T-helper 22 cell (primary cell): ENCODE measurements around the gene IKZF1.

Experiments
- DNase-seq: peaks from one replicate; pipeline ENCODE4 v3.0.0-alpha.2; 2020; ENCODE audit warnings: low read depth

IKZF1 gene

DNA sequence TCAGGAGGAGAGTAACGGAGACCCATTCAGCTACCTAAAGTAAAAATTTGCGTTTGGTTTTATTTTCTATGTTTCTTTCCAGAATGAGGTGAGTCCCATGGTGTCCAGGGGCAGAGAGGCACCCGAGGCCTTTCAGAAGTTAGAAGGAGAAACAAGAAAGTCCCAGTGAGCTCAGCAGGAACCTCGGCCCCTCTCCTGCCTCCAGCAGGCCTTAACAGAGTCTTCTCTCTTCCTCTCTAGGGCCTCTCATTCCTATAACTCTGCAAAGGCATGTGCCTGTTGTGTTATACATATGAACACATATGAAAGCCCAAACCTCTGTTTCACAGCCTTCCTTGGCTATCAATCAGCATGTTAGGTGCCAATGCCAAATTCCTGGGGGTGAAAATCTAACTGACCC lies 20.8 kb upstream of the IKZF1 start:
- DNase-seq = no peak

- DNase-seq = no peak
Measured at GRCh38 chr7:50284296-50284695, 20.2 kb upstream of the IKZF1 start.

- no peak for DNase-seq
Measured at GRCh38 chr7:50285269-50285668, 19.2 kb upstream of the IKZF1 start.

DNA sequence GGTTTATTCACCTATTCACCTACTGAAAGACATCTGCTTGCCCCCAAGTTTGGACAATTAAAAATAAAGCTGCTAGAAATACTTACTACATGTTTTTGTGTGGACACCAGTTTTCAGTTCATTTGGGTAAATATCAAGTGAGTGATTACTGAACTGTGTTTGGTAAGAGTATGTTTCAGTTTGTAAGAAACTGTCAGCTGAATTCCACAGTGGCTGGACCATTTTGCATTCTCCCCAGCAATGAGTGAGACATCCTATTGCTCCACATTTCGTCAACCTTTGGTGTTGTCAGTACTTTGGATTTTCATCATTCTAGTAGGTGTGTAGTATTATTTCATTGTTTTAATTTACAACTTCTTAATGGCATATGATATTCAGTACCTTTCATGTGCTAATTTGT lies 17.4 kb upstream of the IKZF1 start:
- no peak for DNase-seq

DNA sequence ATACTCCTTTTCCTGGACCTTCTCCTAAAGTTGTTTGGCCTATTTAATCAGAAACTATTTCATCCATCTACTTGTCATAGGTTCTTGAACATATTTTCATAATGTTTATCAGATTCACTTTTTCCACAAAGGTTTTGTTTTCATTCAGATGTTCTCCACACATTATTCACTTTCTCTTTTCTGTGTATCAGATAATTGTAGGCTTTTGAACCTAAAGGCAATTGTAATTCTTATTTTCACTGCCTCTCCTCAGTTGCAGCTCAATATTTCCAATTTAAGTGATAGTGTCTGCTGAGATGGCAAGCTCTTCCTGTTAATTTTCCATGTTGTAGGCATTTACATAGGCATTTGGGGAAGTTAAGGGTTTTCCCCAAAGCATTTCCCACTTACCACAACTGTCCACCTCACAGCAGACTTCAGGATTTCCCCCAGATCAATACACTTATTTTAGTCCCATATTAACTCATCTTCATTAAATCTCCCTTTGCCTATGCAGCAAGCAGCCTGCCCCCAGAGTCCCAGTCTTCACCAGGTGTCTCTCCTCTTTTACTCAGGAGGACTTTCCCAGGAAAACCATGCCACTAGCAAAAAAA lies 12.3 kb upstream of the IKZF1 start:
- DNase-seq = no peak

GRCh38 chr7:50292763-50293162 lies 11.8 kb upstream of the IKZF1 start:
- DNase-seq = no peak

- no peak for DNase-seq
Measured at GRCh38 chr7:50293509-50294179, 10.9 kb upstream of the IKZF1 start.

- DNase-seq = no peak
Measured at GRCh38 chr7:50295133-50295532, 9.4 kb upstream of the IKZF1 start.

DNA sequence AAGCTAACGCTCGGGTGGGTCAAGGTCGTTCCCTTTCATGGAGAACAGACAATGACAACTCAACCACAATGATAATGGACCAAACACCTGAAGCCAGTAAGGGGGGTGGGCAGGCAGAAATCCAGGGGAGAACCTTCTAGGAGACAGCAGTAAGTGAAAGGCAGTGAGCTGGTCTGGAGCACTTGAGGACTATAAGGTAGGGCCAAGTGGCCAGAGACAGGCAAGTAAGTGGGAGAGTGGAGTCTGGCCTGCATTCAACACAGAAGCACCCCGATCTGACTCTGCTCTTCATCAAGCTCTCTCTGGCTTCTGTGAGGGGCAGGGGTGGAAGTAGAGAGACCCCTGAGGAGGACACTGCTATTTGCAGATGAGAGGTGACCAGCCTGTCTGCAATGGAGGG lies 7.7 kb upstream of the IKZF1 start:
- no peak for DNase-seq

- DNase-seq = no peak
Measured at GRCh38 chr7:50298811-50299562, 5.5 kb upstream of the IKZF1 start.

DNA sequence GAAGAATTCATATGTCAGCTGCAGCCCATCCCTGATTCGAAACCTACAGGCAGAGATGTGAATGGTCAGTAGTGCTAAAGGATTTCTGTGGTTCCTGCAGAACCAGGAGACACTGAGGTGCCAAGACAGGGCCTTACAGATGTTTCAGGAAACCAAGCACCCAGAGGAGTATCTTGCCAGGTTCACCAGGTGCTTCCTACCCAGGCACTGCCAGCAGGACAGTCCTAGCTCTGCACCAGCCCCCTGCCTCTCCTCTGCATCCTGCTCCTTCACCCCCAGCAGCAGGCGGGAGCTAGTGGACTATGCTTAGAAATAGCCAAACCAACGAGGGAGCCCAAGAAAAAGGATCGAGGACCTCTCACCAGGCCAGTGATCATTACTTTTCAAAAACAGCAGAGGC lies 4.2 kb upstream of the IKZF1 start:
- no peak for DNase-seq

- no peak for DNase-seq
Measured at GRCh38 chr7:50302486-50303334, 1.8 kb upstream of the IKZF1 start.

- no peak for DNase-seq
Measured at GRCh38 chr7:50303335-50304128, 984 bp upstream of the IKZF1 start.

- DNase-seq = peak; percentile 50
Measured at GRCh38 chr7:50304911-50305582, 531 bp downstream of the IKZF1 start.

DNA sequence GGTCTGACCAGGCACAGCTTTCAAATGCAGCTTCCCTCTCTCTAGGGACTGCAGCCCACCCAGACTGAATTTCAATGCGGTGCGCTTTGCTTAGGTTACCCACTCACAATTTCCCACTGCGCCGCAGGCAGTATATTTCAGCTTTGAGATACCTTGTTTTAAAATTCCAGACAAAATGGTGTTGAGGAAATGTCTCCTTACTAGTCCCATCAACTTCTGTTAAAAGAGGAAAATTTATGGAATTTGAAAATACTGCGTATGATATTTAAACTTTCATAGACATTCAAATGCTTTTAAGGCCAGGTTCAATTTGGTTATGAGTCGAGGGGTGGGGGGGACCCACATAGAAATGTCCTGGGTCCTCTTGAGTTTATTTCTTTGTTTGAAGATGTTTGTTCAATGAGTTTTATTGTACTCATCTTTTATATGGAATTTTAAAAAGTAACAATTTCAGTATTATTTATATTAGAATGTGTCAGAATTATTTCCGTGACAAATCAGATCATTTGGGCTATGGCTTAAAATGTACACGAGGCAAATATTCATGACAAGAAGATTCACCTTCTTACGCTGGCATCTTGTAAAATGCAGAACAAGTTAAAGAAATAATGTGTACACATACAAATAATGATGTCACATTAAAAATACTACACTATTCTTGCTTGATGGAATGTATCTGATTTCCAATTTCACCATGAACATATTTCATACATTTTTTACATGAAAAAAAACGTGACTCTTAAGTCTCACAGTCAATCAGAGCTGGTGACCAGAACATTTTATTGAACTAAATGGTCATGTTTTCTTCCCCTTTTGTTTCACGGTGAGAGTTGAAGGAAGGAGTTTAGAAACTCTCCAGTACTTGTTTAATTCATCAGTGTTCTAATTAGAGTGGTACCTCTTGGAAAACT lies 1.3 kb downstream of the IKZF1 start:
- no peak for DNase-seq

DNA sequence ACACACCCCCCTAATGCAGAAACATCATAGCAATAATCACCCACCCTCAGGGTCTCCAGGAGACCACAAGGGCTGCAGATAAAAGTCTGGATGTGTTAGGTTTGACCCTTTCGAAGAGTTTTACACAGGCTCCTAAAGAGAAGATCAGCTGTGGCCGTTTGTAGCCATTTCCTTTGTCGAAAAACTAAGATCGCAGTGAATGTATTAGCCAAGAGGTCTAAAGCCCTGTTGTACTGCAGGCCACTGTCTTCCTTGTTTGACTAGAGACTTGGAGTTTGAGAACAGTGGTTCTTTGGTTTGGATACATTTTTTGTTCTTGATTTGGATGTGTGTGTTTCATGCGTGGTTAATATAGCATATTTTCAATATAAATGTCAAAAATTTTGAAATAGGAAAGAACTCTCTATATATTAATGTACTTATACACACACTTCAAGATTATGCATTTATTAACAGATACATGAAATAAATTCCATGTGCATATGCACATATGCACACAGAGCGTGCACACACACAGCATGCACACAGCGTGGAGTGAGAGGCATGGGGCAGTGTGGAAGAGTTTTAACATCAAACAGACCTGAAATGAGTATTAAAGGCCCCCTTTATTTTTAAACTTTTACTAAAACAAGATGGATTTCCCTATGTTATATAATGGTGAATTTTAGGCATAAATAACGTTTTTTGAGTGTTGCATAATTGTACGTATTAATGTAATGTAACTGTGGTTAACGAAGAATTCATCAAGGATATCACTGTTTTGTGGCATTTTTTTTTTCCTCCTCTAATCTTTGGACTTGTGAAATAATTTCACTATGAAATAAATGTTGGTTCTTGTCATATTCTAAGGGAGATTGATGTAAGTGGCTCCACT lies 2.2 kb downstream of the IKZF1 start:
- DNase-seq = no peak

DNA sequence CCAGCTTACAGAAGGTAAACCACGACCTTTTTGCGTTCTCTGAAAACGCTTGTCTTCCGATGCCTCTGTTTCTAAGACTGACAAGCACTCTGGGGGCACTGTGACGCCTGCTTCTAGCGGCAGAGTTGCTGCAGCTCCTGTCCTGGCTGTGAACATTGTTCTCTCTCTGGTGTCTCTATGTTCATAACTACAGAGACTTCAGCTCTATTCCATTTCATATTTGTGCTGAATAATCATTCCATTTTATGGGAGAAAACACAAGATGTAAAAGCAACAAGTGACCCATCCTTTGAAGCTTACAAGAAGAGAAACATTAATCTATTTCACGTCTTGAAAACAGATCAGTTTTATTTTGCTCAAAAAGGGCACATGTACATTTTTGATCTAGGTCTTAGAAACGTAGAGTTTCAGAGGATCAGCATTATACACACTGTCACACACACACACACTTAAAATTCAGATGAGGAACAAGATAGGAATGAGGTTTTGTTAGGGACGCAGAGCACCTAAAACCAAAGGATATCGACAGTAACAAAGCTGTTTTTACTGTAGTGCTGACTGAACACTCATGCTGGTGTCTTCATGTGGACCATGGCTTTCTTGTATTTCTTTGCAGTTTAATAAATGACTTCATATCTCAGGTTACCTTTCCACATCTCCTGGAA lies 3.0 kb downstream of the IKZF1 start:
- peak; percentile 53 for DNase-seq

DNA sequence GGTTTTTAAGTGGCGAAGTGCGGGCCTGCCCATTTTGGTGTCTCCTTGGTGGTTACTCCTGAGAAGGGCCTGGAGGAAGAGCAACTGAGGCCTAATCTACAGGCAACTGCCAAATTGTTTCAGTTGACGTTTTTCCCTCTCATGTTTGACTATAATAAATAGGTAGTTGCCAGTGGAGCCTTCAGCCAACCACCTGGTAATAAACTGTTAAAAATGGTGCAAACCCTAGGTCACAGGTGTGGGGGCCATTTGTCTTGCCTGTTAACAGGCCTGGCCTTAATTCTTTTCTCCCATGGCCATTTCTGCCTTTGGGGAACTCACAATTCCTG lies 3.7 kb downstream of the IKZF1 start:
- no peak for DNase-seq
